Thyroid gland (tissue), 4 donors: Measurements from ENCODE around the gene BBS9. TPM values are rescaled to one million over a fixed set of nuclear protein-coding genes. Genes with fewer than 3 reads are reported as not detected.

Source experiments
- DNase-seq, 2 donors: peaks; one replicate each; pipeline ENCODE4 v3.0.0-alpha.2; 2019
- H3K27ac ChIP-seq, 3 donors: fragments of 200-600 bp; sonication (generic); 1 replicate in 2 of 3; 2 replicates in 1 of 3; pipeline ENCODE4 v1.5.1; 2016 to 2019; ENCODE audit warnings: mild to moderate bottlenecking in 1 of 3, moderate library complexity in 1 of 3
- H3K27me3 ChIP-seq: fragments of 200-600 bp; sonication (generic); one replicate; pipeline ENCODE4 v1.5.1; 2019
- H3K36me3 ChIP-seq, 2 donors: fragments of 200-600 bp; sonication (generic); one replicate each; pipeline ENCODE4 v1.5.1; 2016 to 2019
- H3K4me1 ChIP-seq, 2 donors: fragments of 200-600 bp; sonication (generic); one replicate each; pipeline ENCODE4 v1.5.1; 2017 to 2019
- H3K4me3 ChIP-seq, 3 donors: fragments of 200-600 bp; sonication (generic); replicated peaks in 1 of 3; 1 replicate in 2 of 3; 2 replicates in 1 of 3; pipeline ENCODE4 v1.5.1; 2016; ENCODE audit warnings: mild to moderate bottlenecking in 1 of 3
- H3K9me3 ChIP-seq: fragments of 200-600 bp; sonication (generic); one replicate; pipeline ENCODE4 v1.5.1; 2017
- CTCF ChIP-seq, 6 experiments: fragments of 200-600 bp in 3 of 6; fragments of 450-650 bp in 3 of 6; sonication (generic) in 3 of 6; IDR thresholded peaks; one replicate each; pipeline ENCODE4 v1.5.1; 2016 to 2019; ENCODE audit warnings: antibody characterized with exemption in 6 of 6, mild to moderate bottlenecking in 2 of 6, inconsistent platforms in 1 of 6, moderate library complexity in 1 of 6
- POLR2A ChIP-seq, 2 donors: fragments of 450-650 bp; IDR thresholded peaks; one replicate each; pipeline ENCODE4 v1.6.1; 2017; ENCODE audit warnings: antibody characterized with exemption in 2 of 2, mild to moderate bottlenecking in 2 of 2, moderate library complexity in 1 of 2
- WGBS, 2 donors: methylation state at CpG; one replicate each; pipeline ENCODE4 v1.1.5; 2017; 5-methylcytosine and 5-hydroxymethylcytosine counted together
- intact Hi-C: fragments of 100-400 bp; cut with DNase I; formaldehyde crosslinking; loops from one replicate; pipeline ENCODE4 v1.15.1; 2023
- total RNA-seq, 4 donors: library from RNA; depleted of rRNA; stranded (reverse); fragments of >200 nt; gene quantifications; one replicate each; pipeline ENCODE4 v1.2.3, GENCODE V29; 2016

BBS9 gene
- total RNA-seq = 10 to 100 TPM; 59.2 to 84.8 (median 73.1) TPM

GRCh38 chr7:33128990-33129805, at the start of gene BBS9:
TSS of gene BBS9 (plus strand) at chr7:33129564. CDS start at chr7:33146253, 16,689 bp downstream.
- TF ChIP-seq POLR2A (IDR thresholded peaks at IDR 0.05) (peak; percentile 39 to 75), CTCF (IDR thresholded peaks at IDR 0.05) (peak in 2 of 6 experiments; percentile 3 to 11)
- 0% methylated on average over 24 to 38 of the region's 57 CpGs for WGBS, 2 donors
- peak within 1 kb of the TSS; percentile 45 to 72 (median 50) for H3K4me3 ChIP-seq
- no peaks in the 10 kb centered on the region for H3K36me3 ChIP-seq
- H3K4me1 ChIP-seq = peaks cover 4% of the 10 kb centered on the region in 2 donors
- intact Hi-C loops = loop anchor here (5.0 kb wide), 1 partner anchor 67 kb away; the partner anchor contains the start of gene NT5C3A
- peak; percentile 93 to 94 for DNase-seq
- H3K9me3 ChIP-seq = no peaks in the 10 kb centered on the region
- H3K27ac ChIP-seq = peak within 1 kb of the TSS; percentile 68 to 84 (median 82)
- H3K27me3 ChIP-seq = no peaks in the 10 kb centered on the region

- Histone ChIP-seq H3K36me3 (no peaks in the 10 kb centered on the region), H3K4me3 (no peak overlapping the region), H3K9me3 (no peaks in the 10 kb centered on the region), H3K27me3 (no peaks in the 10 kb centered on the region), H3K27ac (no peak overlapping the region), H3K4me1 (no peaks in the 10 kb centered on the region)
- TF ChIP-seq POLR2A (IDR thresholded peaks at IDR 0.05) = no peak
- TF ChIP-seq CTCF (IDR thresholded peaks at IDR 0.05) = no peak
- WGBS, 2 donors = 91 to 93% methylated on average over 9 of the region's 9 CpGs
- intact Hi-C loops = no loop called here
- no peak for DNase-seq
Observed at GRCh38 chr7:33079763-33080690, 49.3 kb upstream of the BBS9 start.

GRCh38 chr7:33087356-33087755, 42.0 kb upstream of the BBS9 start:
- 77 to 78% methylated on average over 2 of the region's 2 CpGs for WGBS, 2 donors
- DNase-seq = no peak
- H3K27me3 ChIP-seq = no peaks in the 10 kb centered on the region

GRCh38 chr7:33087858-33088257, 41.5 kb upstream of the BBS9 start:
- no peaks in the 10 kb centered on the region for H3K36me3 ChIP-seq
- 90 to 98% methylated on average over 2 of the region's 2 CpGs for WGBS, 2 donors
- H3K4me3 ChIP-seq = no peak overlapping the region
- H3K9me3 ChIP-seq = no peaks in the 10 kb centered on the region
- no peaks in the 10 kb centered on the region for H3K4me1 ChIP-seq
- no peak for DNase-seq
- intact Hi-C loops = no loop called here
- H3K27ac ChIP-seq = no peak overlapping the region
- no peak for TF ChIP-seq POLR2A (IDR thresholded peaks at IDR 0.05)
- no peak for TF ChIP-seq CTCF (IDR thresholded peaks at IDR 0.05)
- no peaks in the 10 kb centered on the region for H3K27me3 ChIP-seq

More at GRCh38 chr7:33087356-33087755, 42.0 kb upstream of the BBS9 start:
- intact Hi-C loops = no loop called here
- Histone ChIP-seq H3K9me3 (no peaks in the 10 kb centered on the region), H3K27ac (no peak overlapping the region), H3K4me3 (no peak overlapping the region), H3K4me1 (no peaks in the 10 kb centered on the region), H3K36me3 (no peaks in the 10 kb centered on the region)
- no peak for TF ChIP-seq CTCF (IDR thresholded peaks at IDR 0.05)
- no peak for TF ChIP-seq POLR2A (IDR thresholded peaks at IDR 0.05)
